Heart left ventricle (tissue), 13 donors: ENCODE measurements around the gene PLBD2.

Experiments
- CTCF ChIP-seq, 12 donors: fragments of 200-600 bp; sonication (generic) in 4 of 12; IDR thresholded peaks; one replicate each; pipeline versions ENCODE4 v1.5.0 to v1.8.0; 2018 to 2022; ENCODE audit warnings: antibody characterized with exemption in 12 of 12, mild to moderate bottlenecking in 5 of 12
- POLR2A ChIP-seq, 2 donors: fragments of 450-650 bp; IDR thresholded peaks; one replicate each; pipeline ENCODE4 v1.6.1; 2017; ENCODE audit warnings: antibody characterized with exemption in 2 of 2, mild to moderate bottlenecking in 2 of 2, moderate library complexity in 2 of 2
- donor health status: ischemic (EF 13 %, LVEDD 7.1; RV severe dilation, severe dysfunction).
- donor health status: DM: no; HTN: yes; CAD: no.
- donor health status: DM: no; HTN: no; CAD: no.
- donor health status: ischemic (EF 25% LVEDD 6.9; RV normal size, moderate dysfunction).
- donor health status: ischemic (EF 25% LVEDD 5.7; RV mildly dilated, moderate dysfunction).
- donor health status: ischemic (EF 35%, LVEDD 5.7; RV mildly dilated, moderate dysfunction).
- donor health status: nonischemic (EF 11% LVEDD 7.7; RV severe dilation, severe dysfunction).
- donor health status: DM: yes; HTN: yes; CAD: no.
- donor health status: PGD.
- donor health status: ischemic (EF 29% LVEDD 5.4; RV normal size, mild dysfunction).
- donor health status: nonischemic (EF 23%, LVEDD 6.1; RV moderate dilation, normal function).

GRCh38 chr12:113437729-113438100, 79.3 kb downstream of the PLBD2 start:
- TF ChIP-seq CTCF (IDR thresholded peaks at IDR 0.05) (no peak), POLR2A (IDR thresholded peaks at IDR 0.05) (no peak)
